ENCODE data around the gene PROZ. TPM values are rescaled to one million over a fixed set of nuclear protein-coding genes. Genes with fewer than 3 reads are reported as not detected.

The PROZ gene
- total RNA-seq, 1 experiment from 2014 or later, result not detected

DNA sequence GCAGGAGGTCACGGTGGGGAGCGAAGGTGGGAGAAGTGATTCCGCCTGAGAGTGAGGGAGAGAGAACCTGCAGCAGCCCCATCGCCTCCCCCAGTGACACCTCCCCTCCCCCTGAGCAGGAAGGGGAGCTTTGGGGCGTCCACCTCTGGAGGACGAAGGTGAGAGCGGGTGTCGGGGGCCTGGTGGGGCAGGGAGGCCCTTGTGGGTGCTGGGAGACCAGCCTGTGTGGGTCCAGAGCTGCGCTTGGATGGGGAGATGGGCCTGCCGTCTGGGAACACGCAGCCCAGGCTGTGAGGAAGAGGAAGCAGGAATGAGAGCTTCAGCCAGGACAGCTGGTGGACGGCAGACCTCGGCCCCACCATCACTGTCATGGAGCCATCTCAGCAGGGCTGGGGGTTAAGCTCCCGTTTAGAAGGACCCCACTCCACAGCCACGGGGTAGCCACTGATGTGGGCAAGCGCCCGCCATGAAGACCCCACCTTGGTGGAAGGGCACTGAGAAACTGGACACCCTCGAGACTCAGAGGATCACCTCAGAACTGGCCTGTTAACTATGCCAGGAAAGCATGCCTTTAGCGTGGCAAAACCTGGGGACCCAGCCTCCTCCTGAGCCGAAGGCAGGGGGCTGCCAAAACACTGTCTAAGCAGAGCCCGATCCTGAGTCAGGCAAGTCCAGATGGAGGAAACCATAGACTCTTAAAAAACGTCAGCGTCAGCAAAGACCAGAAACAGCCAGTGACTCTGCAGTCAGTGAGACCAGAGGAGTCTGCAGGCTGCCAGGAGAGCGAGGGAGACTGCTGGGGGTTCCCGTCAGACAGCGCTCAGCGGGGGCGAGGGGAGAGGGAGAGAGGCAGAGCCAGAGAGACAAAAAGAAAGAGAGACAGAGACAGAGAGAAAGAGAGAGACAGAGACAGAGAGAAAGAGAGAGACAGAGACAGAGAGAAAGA is 6.4 kb upstream of the PROZ start:
- DNase-seq, result peak; percentile 28
- Mint-ChIP-seq H3K4me3 (peak overlapping the region; percentile 31 to 78; a peak in 4 of 5 replicates), H3K27me3 (ENCODE audit: low read depth) (peaks cover 31% of the 10 kb centered on the region), H3K4me1 (peaks cover 24 to 27% of the 10 kb centered on the region in 2 experiments), H3K9me3 (peaks cover 0 to 4% of the 10 kb centered on the region in 2 experiments; a peak in 3 of 5 replicates), H3K36me3 (ENCODE audit: insufficient read depth in 1 of 3, low read depth in 3 of 3) (peaks cover 0 to 4% (median 0%) of the 10 kb centered on the region in 3 experiments; a peak in 3 of 7 replicates), H3K27ac (no peak overlapping the region)
- H3K23ac ChIP-seq (ENCODE audit: insufficient read length, low read depth, low read length), result no peak overlapping the region
- no peak overlapping the region for H3K56ac ChIP-seq (ENCODE audit: insufficient read length, low read depth, low read length)
- H2BK15ac ChIP-seq (ENCODE audit: low read depth, low read length), result no peak overlapping the region
- no peak overlapping the region for H3K18ac ChIP-seq (ENCODE audit: insufficient read length, low read depth, low read length)
- no peak overlapping the region for H3K27ac ChIP-seq (ENCODE audit: insufficient read length, low read depth, low read length)
- H3K4me1 ChIP-seq (ENCODE audit: insufficient read depth, low read length), result no peaks in the 10 kb centered on the region
- no peaks in the 10 kb centered on the region for H3K79me1 ChIP-seq (ENCODE audit: insufficient read depth, low read depth, low read length, poor library complexity, severe bottlenecking)
- no peak overlapping the region for H3T11ph ChIP-seq (ENCODE audit: low read length)
- no peak overlapping the region for H2BK120ac ChIP-seq (ENCODE audit: low read depth, low read length, poor library complexity, severe bottlenecking)
- no peaks in the 10 kb centered on the region for H3K9me3 ChIP-seq (ENCODE audit: control insufficient read depth, low read depth, low read length)
- H3K9ac ChIP-seq (ENCODE audit: extremely low read depth, insufficient read length, low read length), result no peak overlapping the region
- H2AK5ac ChIP-seq (ENCODE audit: insufficient read length, low read length), result no peak overlapping the region
- no peak overlapping the region for H4K91ac ChIP-seq (ENCODE audit: insufficient read length, low read depth, low read length)
- no peak overlapping the region for H2BK12ac ChIP-seq (ENCODE audit: insufficient read length, low read depth, low read length)
- no peak overlapping the region for H2BK20ac ChIP-seq (ENCODE audit: low read depth, low read length, poor library complexity, severe bottlenecking)
- H4K20me1 ChIP-seq (ENCODE audit: control insufficient read depth, insufficient read depth, insufficient read length), result no peaks in the 10 kb centered on the region
- no peak overlapping the region for H3K14ac ChIP-seq (ENCODE audit: insufficient read depth, low read length)
- WGBS (ENCODE audit: extremely low coverage, insufficient read length, low lambda C conversion rate), result no CpG with 5 or more reads among the region's 28 CpGs
- H3K79me2 ChIP-seq (ENCODE audit: insufficient read depth, low read length), result no peaks in the 10 kb centered on the region
- peak overlapping the region; percentile 45 for H3K4me2 ChIP-seq (ENCODE audit: insufficient read depth, insufficient read length, low read length)
- no peak overlapping the region for H4K5ac ChIP-seq (ENCODE audit: insufficient read length, low read depth, low read length)
- TF ChIP-seq, protein P1, sequence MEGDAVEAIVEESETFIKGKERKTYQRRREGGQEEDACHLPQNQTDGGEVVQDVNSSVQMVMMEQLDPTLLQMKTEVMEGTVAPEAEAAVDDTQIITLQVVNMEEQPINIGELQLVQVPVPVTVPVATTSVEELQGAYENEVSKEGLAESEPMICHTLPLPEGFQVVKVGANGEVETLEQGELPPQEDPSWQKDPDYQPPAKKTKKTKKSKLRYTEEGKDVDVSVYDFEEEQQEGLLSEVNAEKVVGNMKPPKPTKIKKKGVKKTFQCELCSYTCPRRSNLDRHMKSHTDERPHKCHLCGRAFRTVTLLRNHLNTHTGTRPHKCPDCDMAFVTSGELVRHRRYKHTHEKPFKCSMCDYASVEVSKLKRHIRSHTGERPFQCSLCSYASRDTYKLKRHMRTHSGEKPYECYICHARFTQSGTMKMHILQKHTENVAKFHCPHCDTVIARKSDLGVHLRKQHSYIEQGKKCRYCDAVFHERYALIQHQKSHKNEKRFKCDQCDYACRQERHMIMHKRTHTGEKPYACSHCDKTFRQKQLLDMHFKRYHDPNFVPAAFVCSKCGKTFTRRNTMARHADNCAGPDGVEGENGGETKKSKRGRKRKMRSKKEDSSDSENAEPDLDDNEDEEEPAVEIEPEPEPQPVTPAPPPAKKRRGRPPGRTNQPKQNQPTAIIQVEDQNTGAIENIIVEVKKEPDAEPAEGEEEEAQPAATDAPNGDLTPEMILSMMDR (conservative IDR thresholded peaks at IDR 0.05), result no peak
- H3K4ac ChIP-seq (ENCODE audit: low read depth, low read length), result no peak overlapping the region
- no peaks in the 10 kb centered on the region; the same call in 1 of the 2 replicates for H3K27me3 ChIP-seq (ENCODE audit: insufficient read depth, low read length)
- H2BK5ac ChIP-seq (ENCODE audit: insufficient read length, low read length), result no peak overlapping the region
- H3K23me2 ChIP-seq (ENCODE audit: insufficient read length, low read depth, low read length, poor library complexity, severe bottlenecking), result peaks cover 12% of the 10 kb centered on the region
- no peak overlapping the region for H2AFZ ChIP-seq (ENCODE audit: low read length)
- no peak overlapping the region for H4K8ac ChIP-seq (replicated peaks; ENCODE audit: insufficient read length, low read depth, low read length)

Data from H9 (cell line).